Suppressor macrophage treated with lipopolysaccharide for 1 hour (primary cell): ENCODE data around the gene CACNA1F.

Experiments
- DNase-seq, 3 donors: peaks; one replicate each; pipeline ENCODE4 v3.0.0-alpha.2; 2020 to 2022

The CACNA1F gene

DNA sequence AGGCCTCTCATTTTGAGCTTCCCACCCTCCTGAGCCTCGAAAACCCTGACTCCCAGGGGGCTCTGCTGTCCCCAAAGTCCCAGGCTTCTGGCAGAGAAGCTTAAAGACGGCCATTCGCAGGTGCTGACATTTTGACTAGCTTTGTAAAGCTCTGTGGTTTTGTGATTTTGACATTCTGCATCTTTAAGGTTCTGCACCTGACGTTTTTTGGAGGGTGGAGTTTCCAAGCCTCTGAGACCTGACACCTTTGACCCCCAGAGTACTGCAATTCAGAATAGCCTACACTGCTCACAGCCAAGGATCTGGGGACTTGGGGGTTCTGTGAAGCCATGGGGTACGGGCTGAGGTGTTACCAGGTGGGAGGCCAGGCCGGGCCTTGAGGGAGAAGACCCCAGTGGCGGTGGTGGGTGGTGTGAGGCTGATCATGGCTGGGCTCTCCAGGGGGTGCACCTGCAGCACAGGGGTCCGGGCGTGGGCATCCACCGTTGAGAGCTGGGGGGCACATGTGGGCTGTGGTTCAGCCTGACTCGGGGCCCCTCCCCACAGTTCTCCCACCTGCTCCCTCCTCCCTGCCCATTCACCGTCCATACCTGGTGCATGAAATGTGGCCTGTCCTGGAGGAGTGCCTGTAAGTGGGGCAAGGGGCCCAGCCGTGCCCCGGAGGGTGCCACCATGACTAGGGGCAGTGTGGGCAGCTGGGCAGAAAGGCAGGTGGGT is 24.1 kb upstream of the CACNA1F start:
- no peak for DNase-seq

DNA sequence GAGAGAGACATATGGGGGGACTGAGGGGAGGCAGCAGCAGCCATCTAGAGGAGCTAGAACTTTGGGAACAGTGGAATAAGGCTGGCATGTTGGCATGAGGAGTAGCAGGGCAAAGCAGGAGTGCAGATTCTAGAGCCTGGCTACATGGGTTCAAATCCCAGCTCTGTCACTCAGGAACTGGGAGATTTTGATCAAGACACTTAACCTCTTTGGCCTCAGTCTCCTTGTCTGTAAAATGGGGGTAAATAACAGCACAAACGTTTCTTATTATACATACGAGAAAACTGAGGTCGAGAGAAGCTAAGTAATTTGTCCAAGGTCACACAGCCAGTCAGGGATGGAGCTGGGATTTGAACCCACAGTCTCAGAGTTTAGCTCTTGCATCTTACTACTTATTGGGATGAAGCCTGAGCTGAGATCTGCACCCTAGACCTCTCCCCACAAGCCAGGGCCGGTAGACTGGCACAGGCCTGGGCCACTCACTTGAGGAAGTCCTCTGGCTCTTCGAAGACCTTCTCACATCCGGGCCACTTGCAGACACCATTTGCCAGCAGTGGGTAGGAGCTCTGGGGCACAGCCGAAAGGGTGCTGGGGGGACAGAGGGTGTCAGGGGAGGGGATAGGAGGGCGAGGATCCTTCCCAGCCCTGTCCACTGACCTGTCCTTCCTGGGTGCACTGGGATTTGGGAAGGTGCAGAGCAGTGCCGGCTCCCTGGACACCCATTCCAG is 23.3 kb upstream of the CACNA1F start:
- no peak for DNase-seq

DNA sequence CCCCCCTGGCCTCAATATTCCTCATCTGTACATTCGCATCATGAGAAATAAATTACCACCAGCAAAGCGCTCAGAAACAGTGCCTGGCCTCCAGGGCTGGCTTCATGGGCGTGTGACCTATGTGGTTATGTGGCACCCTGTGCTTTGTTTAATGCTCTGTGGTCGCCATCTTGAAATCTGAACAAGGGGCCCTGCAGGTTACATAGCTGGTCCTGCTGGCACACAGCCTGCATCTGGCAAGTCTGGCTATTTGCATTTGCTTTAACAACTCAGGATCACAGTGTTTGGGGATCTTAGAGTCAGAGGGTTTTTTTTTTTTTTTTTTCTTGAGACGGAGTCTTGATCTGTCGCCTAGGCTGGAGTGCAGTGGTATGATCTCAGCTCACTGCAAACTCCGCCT is 21.5 kb upstream of the CACNA1F start:
- DNase-seq, result no peak

DNA sequence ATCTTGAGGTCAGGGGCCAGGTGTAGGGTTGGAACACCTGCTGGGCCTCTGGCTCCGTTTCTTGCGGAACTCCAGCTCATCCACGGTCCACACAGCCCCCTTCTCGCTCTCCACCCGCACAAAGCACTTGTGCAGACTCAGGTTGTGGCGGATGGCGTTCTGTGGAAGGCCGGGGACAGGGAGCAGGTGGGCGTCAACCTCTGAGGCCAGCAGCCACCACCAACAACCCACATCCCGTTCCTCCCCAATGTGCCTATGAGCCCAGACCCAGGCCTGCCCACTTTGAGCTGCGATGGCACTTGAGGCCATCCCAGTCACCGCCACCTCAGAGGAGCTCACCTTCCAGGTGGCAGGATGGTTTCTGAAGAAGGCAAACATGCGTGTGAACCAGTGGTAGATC is 18.2 kb upstream of the CACNA1F start:
- DNase-seq, result no peak

DNA sequence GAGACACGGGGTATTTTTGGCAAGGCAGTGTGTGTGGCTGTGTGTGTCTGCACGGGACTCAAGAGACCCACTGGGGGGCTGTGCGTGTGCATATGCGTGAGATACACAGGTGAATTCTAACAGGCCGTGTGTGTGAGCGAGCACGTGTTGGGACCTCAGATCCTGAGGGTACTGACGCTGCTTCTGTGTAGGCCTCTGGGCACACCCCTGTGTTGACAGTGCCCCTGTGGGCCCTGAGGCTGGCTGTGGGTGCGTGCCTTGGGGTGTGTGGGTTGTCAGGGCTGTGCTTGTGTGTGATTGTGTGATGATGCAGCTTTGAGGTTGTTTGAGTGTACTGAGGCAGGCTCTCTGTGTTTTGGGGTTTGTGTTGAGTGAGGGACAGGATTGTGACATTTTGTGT is 17.4 kb upstream of the CACNA1F start:
- no peak for DNase-seq

DNA sequence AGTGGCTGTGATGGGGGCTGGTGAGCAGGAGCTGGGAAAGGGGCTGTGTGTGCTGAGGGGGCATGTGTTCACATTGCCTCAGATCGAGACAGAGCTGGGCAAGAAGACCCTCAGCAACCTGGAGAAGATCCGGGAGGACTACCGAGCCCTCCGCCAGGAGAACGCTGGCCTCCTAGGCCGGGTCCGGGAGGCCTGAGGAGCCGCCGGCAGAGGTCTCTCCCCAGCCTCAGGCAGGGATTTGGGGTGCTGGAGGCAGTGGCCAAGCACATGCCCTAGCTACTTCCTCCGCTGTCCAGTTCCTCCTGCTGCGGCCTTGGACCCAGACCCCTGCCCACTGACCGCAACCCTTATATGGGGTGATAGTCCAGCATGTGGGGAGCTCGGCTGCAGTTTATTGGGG is 16.9 kb upstream of the CACNA1F start:
- DNase-seq, result no peak

DNA sequence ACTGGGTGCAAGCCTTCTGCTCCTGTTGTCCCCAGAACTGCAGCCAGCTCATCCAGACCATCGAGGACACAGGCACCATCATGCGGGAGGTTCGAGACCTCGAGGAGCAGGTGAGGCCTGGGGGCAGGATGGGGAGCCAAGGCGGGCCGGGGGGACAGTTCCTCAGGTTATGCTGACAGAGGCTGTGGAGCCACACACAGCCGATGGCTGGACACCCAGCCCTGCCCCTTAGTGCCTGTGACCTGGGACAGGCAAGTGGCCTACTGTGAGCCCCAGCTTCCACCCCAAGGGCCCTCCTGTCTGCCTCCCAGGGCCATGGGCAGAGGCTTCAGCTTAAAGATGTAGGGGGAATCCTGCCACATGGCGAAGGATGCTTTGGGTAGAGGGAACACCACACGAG is 16.5 kb upstream of the CACNA1F start:
- DNase-seq, result no peak

DNA sequence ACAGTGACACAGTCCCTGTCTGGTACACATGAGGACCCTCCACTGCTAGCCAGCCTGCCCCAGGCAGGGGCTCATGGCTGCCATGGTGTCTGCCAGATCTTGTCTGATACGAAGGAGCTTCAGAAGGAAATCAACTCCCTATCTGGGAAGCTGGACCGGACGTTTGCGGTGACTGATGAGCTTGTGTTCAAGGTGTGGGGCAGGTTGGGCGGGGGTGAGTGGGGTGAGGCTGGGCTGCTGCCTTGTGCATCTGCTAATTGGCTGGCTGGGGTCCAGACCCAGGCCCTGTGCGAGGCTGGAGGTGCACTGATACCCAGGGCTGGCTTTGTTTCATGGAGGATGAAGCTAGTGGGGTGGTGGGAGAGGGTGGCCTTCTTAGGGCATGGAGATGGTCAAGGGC is 15.9 kb upstream of the CACNA1F start:
- DNase-seq, result no peak

DNA sequence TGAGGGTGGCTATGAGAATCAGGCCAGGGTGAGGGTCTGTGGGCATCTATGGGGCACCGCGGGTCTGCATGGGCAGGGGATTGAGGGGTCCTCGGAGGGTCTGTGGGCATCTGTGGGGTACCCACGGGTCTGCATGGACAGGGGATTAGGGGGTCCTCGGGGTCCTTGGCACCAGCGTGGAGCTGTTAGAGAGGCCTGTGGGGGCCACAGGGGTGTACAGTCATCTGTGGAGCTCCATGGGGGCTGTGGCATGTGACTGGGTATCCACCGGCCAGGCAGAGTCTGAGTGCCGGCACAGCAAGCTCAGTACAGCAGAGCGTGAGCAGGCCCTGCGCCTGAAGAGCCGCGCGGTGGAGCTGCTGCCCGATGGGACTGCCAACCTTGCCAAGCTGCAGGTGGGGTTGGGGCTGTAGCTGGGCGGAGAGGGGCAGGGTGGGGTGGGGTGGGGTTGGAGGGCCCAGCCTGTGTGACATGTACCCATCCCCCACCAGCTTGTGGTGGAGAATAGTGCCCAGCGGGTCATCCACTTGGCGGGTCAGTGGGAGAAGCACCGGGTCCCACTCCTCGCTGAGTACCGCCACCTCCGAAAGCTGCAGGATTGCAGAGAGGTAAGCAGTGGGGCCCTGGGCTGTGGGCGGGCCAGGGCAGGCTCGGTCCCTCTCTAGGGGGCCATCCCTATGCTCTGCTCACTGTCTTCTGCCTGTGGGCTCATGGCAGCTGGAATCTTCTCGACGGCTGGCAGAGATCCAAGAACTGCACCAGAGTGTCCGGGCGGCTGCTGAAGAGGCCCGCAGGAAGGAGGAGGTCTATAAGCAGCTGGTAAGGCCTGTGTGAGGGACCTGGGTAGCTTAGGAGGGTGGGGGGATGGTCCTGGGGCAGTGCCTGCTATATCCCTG is 15.0 kb upstream of the CACNA1F start:
- DNase-seq, result no peak

DNA sequence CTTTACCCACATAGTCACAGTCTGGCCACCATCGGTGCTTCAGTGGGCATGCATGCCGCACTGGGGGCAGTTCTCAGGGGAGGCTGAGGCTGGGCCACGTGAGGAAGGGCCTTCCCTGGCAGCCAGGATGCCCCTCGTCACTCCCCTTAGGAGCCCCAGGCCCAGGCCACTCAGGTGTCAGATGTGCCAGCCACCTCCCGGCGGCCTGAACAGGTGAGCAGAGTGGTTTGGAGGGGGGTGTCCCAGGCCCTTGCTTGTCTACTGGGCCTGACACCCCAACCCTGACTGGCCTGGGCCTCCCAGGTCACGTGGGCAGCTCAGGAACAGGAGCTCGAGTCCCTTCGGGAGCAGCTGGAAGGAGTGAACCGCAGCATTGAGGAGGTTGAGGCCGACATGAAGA is 14.2 kb upstream of the CACNA1F start:
- DNase-seq, result no peak

DNA sequence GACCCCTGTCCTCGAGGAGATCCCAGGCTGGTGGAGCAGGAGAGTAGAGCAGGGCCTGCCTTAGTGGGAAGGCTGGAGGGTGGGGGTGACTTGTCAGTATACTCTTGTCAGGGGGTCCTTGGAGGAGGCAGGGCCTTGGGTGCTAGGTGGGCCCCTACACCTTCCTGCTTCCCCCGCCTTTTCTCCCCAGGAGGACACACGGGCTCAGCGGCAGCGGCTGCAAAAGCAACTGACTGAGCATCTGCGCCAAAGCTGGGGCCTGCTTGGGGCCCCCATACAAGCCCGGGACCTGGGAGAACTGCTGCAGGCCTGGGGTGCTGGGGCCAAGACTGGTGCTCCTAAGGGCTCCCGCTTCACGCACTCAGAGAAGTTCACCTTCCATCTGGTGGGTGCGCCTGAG is 13.4 kb upstream of the CACNA1F start:
- DNase-seq, result no peak

DNA sequence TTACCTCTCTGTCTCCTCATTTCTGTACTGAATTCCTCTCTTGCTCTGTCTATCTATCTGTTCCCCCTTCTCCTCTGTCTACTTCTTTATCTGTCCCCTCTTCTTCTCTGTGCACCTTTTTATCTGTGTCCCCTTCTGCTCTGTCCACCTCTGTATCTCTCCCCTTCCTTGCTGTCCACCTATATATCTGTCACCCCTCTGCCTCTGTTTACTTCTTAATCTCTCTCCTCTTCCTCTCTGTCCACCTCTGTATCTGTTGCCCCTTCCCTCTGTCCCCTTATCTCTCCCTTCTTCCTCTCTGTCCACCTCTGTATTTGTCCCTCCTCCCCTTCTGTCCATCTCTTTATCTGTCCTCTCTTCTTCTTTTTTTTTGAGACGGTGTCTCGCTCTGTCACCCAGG is 11.1 kb upstream of the CACNA1F start:
- no peak for DNase-seq

DNA sequence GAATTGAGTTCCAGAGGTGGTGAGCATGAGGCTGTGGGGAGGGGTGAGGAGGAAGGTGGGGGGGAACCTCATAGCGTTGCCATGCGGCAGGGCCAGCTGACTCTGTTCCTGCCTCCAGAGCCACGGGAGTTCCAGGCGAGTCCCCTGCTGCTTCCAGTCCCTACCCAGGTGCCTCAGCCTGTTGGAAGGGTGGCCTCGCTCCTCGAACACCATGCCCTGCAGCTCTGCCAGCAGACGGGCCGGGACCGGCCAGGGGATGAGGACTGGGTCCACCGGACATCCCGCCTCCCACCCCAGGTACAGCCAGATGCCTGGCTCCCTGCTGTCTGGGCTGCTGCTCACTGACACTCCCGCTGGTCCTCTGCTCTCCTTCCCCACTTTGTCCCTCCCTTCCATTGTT is 10.0 kb upstream of the CACNA1F start:
- DNase-seq, result no peak

DNA sequence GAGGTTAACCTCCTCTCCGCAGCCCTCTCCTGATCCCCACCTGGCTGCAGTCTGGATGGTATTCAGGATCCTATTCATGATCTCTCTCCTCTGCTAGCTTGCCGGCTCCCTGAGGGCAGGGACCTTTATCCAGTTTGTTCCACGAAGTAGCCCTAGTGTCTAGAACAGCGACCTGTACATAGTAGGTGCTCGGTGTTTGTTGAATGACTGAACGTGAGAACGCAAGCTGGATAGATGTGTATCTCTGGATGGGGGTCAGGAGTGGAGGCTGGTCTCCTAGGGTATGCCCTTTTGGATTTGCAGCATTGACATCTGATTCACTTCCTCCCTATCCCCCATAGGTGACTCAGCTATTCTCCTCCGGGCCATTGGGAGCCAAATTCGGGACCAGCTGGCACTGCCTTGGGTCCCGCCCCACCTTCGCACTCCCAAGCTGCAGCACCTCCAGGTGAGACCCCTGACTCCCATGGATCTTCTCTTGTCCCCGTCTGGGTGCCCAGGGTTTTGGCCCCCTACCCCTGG is 9.5 kb upstream of the CACNA1F start:
- DNase-seq, result no peak

DNA sequence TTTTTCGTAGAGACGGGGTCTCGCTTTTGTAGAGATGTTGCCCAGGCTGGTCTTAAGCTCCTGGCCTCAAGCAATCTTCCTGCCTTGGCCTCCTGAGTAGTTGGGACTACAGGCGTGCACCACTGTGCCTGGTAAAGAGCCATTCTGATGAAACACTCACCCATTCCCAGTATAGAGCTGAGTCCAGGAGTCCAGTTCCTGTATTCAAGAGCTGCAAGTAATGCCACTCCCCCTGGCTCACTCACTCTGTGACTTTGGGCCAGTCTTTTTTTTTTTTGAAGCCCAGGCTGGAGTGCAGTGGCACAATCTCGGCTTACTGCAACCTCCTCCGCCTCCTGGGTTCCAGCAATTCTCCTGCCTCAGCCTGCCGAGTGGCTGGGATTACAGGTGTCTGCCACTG is 5.6 kb upstream of the CACNA1F start:
- DNase-seq, result peak in 2 of 3 donors; percentile 4 to 27

DNA sequence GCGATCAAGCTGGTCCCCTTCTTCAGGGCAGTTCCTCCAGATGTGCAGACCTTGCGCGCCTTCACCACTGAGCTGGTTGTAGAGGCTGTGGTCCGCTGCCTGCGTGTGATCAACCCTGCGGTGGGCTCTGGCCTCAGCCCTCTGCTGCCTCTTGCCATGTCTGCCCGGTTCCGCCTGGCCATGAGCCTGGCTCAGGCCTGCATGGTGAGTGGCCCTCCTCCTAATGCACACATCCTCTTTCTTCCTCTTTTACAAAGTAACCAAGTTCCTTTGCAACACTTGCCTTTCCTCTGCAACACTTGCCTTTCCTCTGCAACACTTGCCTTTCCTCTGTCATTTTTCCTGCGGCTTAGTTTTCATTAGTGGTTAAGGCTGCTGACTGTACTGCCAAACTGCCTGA is 3.9 kb upstream of the CACNA1F start:
- DNase-seq, result peak; percentile 66 to 70 (median 69)

DNA sequence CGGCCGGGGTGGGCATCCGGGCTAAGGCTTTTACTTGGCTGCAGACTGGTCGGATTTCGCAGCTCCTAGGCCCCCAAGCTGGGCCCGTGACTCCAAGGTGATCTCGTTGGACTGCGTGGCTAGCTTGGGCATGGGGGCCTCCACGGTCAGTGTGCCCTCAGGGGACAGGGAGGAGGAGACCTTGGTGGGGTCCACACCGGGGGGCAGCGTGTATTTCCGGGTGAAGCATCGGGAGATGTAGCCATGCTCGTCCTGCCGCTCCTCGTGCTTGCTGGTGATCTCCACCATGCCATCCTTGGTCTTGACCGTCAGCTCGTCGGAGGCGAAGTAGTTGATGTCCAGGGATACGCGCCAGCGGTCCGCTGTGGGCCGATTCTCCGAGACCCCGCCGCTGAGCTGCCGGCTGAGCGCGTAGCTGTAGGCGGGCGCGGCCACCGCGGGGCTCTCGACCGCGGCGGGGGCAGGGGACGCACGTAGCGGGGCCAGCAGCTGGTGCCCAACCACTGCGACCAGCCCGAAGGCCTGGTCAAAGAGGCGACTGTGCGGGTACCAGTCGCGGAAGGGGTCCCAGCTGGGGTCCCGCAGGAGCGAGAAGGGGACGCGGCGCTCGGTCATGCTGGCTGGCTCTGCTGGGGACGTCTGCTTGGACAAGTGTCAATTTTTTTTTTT is 881 bp upstream of the CACNA1F start:
- no peak for DNase-seq

DNA sequence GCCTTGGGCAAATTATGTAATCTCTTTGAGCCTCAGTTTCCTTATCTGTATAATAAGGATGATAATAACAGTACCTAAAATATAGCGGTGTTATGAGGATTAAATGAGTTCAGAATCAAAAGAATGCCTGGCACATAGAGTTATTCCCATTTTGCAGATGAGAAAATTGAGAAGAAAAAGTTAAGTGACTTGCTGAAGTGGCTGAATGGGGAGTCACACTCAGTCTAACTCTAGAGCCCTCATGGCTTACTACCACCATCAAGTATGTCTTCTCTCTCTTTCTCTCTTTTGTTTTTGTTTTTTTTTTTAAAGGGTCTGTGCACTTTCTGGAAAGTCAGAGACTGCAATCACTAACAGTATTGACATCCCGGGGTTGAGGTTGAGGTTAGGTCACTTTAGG is 615 bp downstream of the CACNA1F start:
- no peak for DNase-seq

DNA sequence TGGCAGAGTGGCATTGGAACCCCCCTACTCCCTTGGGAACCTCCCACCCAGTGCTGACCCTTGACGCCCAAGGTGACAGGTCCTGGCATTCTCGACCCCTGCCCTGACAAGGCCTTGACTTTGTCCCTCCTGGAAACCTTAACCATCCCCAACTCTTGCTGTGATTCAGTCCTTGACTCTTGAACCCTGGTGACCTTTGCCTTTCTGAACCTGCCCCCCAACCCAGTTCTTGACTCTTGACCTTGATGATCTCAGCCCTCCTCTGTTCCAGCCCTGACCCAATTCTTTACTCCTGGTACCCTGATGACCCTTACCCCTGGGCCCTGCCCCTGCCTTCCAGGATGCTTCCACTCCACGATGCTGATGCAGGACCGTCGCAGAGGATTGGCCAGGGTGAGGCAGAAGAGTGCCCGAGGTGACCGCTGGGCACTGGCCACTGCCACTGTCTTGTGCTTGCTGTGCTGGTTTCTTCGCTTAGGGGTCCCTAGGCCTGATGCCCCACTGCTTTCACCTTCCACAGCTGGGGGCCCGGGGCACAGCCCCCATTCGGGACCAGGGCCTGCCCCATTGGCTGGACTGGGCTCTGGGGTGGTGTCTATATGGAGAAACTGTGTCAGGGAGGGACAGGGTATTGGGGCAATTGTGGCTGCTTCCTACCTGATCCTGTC is 1.7 kb downstream of the CACNA1F start:
- DNase-seq, result no peak

DNA sequence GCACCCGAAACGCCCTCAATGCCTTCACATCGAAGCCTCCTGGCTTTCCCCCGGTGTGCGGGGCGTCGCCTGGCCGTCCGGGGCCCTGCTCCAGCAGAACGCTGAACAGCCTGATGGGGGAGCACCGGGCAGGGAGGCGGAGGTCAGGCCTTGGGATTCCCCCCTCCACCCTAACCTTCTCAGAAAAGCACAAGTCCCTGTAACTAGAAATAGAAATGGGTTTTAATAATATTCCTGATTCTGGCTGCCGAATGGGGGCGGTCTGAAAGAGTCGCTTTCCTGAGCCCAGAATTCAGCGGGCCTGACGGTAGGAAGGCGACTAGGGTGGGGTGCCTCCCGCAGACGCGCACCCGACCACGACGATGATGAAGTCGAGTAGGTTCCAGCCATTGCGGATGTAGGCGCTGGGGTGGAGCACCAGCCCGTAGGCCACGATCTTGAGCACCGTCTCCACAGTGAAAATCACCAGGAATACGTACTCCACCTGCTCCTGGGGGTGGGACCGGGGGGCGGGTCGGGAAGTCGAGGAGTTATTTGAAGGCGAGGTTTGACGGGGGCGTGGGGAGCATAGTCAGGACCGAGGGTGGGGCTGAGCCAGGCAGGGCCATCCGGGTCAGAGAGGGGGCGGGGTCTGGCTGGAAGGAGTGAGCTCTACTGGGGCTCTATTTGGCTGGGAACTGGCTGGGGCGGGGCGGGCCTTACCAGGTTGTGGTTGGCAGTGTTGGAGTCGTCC is 2.5 kb downstream of the CACNA1F start:
- peak; percentile 48 to 78 (median 50) for DNase-seq

DNA sequence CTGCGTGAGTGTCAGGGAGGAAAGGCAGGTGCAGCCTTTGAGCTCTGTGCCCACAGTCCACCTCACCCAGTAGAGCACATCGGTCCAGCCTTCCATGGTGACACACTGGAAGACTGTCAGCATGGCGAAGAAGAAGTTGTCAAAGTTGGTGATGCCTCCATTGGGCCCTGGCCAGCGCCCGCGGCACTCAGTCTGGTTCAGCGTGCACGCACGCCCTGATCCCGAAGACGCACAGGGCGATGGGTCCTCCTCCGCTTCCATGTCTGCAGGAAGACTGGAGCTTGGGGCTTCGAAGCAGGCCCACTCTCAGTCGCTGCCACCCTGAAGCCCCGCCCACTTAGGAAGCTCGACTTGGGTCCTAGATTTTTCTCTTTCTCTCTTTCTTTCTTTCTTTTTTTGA is 5.0 kb downstream of the CACNA1F start:
- DNase-seq, result no peak

DNA sequence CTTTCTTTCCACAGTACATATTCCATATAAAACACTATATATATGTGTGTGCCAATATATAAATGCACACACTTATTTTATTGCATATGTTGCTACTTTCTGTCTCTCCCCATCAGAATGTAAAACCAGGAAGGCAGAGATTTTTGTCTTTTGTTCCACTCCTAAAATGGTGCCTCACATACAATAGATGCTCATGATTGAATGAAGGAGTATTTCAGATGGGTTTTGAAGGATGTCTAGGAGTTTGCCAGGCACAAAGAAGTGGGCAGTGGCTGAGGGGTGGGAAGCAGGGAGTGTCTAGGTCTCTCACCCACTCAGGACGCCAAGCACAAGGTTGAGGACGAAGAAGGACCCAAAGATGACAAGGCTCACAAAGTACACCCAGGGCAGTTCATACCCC is 5.4 kb downstream of the CACNA1F start:
- no peak for DNase-seq
